NCI-H82 (cell line): Measurements from ENCODE around the gene KLRG1.

Experiments
- DNase-seq: peaks from one replicate; lab custom pipeline; 2025; lab: John Stamatoyannopoulos, UW

The KLRG1 gene

DNA sequence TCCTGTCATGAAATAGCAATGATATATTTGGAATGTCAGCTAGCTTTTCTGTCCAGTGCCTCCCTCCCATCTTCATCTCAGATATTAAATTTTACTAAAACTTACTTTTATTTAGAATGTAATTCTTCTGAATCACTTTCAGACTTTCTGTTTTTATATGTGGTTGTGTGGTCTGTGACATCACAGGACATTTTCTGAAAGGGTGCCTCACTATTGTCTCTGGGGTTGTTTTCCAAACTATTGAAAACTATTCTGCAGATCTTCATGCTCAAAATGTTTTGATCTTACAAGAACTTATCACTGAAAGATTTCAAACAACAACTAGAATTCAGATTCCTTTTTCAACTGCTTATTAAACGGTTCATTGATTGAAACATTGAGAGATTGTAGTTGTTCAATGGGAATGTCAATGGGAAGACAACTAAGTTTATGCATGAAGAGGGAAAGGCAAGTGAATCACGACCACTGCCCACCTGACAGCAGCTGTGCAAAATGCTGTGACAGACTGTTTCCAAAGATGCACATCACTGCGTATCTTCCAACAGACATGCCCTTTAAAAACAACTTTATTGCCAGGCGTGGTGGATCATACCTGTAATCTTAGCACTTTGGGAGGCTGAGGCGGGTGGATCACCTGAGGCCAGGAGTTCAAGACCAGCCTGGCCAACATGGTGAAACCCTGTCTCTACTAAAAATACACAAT lies 51.3 kb downstream of the KLRG1 start:
- DNase-seq, result no peak

DNA sequence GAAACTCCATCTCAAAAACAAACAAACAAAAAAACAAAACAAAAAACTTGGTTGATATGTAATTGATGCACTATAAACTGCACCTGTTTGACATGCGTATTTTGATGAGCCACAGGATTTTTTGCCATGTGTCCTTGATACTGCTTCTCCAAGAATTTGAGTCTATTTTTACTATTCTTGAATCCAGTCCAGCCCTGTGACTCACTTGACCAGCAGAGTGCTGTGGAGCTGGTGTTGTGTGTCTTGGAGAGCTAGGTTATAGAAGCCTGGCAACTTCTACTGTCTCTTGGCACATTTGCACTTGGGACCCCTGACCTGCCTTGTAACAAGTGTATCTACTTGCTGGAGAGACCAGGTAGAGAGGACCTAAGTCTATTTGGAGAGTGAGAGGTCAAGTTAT lies 52.0 kb downstream of the KLRG1 start:
- DNase-seq, result no peak

DNA sequence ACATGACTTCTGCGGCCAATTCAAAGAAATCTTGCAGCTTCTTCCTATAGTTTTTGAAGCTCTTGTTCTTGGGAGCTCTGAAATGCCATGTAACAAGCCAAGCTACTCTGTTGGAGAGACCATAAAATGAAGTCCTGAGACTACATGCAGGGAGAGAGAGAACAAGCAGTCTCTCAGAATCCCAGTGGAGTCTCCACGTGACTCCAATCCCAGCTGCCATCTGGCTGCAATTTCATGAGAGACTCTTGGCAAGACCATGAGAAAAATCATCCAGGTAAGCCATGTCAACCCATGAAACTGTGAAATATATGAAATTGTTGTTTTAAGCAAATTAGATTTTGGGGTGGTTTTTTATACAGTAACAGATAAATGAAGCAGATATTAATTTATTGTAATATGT lies 54.4 kb downstream of the KLRG1 start:
- peak; percentile 44 for DNase-seq

DNA sequence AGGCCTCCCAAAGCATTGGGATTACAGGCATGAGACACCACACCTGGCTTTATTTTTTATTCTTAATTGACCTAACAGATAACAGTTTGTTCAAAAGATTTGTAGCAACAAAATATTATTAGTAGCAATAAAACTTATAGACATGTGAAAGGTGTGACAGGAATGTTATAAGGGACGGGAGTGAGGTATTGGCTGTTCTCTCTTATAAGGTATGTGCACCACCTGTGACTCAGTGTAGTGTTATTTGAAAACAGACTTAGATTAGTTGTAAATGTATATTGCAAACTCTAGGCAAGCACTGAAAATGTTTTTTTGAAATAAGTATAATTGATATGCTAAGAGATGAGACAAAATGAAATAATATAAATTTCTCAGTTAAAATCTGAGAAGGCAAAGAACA lies 57.8 kb downstream of the KLRG1 start:
- DNase-seq, result no peak

DNA sequence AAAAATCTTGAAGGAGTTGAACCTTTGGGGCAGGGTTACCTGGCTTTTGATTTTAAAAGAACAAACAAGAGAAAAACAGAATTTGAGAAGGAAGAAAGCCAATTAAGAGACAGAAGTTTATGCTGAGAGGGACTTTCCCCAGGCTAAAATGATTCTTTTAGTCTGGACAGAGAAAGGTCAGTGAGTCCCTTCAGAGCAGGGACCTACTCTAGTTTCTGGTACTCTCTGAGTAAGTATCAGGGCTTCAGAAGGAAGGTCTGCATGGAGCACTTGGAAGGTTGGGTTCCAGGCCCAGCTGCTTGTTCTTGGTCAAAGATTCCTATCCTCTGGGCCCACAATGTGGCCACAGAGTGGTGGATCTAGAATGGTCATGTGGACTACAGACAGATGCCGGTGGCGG lies 59.6 kb downstream of the KLRG1 start:
- DNase-seq, result no peak

DNA sequence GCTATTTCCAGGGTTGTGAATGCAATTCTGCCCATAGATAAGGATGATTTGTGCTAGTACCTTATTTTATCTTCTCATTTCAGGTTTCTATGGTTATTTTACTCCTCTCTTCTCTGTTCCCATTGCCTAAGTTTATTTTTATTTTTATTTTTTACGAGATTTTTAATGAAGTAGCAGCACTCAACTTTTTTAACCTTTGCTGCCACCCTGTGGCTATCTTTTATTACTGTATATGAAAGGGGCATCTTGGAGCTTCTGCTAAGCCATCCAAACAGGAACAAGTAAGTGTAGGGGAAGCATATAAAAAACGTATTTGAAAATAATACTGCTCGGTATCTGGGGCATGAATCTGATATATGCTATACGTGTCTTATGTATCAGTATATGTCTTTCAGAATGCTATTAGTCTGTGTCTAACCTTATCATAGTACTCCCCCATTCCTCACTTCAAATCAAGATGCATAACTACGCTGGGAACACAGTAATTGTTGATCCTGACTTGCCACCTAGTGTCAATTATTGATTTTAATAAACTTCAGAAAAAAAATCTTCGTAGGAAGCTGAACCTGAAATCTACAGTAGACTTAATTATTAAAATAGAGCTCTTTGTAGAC lies 60.3 kb downstream of the KLRG1 start:
- DNase-seq, result peak; percentile 57

DNA sequence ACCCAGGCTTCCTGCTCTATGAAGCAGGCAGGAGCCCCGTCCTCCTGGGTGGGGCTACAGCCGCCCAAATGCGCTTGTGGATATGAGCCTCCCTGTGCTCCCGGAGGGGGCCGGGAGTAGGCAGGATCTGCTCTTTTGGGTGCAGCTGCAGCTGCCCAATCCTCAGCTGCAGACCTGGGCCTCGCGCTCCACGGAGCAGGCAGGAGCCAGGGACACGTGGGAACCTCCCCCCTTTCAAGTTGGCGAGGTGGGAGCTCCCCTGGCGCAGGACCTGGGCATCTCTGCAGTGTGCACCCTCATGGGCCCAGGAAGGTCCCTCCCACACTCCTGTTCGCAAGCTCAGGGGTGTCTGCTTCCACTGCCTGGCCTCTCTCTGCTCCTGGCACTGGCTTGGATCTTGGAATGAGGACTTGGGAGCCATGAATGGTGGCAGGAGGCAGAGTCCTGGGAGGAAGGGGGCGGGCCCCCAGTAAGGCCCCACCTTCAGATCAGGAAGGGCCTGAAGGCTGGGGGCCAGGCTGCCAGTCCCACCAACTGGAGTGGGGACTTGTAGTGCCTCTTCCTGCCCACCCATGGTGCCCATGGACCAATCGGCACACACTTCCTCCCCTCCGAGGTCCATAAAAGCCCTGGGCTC lies 61.3 kb downstream of the KLRG1 start:
- no peak for DNase-seq

DNA sequence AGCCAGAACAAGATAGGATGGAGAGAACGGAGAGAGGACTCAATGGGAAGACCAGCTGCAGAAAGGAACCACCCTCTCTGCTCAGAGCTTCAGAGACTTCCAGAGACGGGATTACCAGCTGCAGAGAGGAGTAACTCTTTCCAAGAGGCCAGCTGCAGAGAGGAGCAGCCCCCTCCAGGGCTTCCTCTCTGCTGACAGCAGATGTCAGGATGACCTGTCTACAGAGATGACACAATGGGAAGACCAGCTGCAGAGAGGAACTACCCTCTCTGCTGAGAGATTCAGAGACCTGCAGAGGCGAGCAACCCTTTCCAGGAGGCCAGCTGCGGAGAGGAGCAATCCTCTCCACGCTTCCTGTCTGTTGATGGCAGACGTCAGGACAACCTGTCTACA lies 61.8 kb downstream of the KLRG1 start:
- DNase-seq, result no peak

DNA sequence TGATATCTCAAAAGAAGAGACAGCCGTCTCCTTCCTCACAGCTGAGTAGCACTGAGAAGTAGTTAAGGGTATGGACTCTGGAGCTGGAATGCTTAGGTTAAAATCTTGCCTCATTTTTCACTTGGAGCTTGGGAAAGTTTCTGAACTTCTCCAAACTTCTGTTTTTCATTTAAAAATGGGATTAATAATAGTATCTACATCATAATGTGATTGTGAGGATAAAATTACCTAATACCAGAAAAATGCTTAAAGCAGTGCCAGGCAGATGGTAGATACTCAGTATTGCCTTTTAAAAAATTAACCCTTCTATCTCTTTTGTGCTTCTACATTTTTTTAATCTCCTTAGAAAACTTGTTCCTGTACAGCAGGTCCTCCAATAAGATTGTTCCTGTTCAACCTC lies 63.3 kb downstream of the KLRG1 start:
- DNase-seq, result no peak
